ENCODE measurements around the gene ZNHIT6.

DNA sequence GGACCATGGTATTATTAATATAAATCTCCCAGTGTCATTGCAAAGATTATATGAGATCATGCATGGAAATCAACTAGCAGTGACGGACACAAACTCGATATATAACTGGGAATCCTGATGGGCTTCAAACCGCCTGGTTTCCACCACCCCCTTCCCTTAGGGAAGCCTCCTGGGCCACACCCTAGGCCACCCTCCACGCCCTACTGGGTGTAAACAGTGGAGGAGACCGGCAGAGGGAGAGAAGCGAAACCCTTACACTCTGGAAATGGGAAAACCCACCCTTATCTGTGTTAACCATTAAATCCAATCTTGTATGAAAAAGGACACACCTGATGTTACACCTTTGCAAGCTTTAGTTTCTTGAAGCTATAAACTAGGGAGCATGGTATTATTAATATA, 595 bp upstream of the ZNHIT6 start:
- TF ChIP-seq, protein P1, sequence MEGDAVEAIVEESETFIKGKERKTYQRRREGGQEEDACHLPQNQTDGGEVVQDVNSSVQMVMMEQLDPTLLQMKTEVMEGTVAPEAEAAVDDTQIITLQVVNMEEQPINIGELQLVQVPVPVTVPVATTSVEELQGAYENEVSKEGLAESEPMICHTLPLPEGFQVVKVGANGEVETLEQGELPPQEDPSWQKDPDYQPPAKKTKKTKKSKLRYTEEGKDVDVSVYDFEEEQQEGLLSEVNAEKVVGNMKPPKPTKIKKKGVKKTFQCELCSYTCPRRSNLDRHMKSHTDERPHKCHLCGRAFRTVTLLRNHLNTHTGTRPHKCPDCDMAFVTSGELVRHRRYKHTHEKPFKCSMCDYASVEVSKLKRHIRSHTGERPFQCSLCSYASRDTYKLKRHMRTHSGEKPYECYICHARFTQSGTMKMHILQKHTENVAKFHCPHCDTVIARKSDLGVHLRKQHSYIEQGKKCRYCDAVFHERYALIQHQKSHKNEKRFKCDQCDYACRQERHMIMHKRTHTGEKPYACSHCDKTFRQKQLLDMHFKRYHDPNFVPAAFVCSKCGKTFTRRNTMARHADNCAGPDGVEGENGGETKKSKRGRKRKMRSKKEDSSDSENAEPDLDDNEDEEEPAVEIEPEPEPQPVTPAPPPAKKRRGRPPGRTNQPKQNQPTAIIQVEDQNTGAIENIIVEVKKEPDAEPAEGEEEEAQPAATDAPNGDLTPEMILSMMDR (IDR thresholded peaks at IDR 0.05), result no peak
- TF ChIP-seq POLR2A (IDR thresholded peaks at IDR 0.05), result no peak
